ENCODE results near the gene TBC1D17.

Gene TBC1D17

GRCh38 chr19:49889038-49889686 is 11.7 kb downstream of the TBC1D17 start:
- TF ChIP-seq TAF1 (IDR thresholded peaks at IDR 0.05; ENCODE audit: low read depth, low read length) (no peak), SPI1 (IDR thresholded peaks at IDR 0.05; ENCODE audit: low read depth, low read length) (no peak), POU2F2 (IDR thresholded peaks at IDR 0.05; ENCODE audit: low read depth, low read length) (no peak), POLR2AphosphoS5 (IDR thresholded peaks at IDR 0.05; ENCODE audit: low read depth, low read length) (no peak)
- no peak for FAIRE-seq
- DNase-seq (ENCODE audit: insufficient read length, low spot score), result no peak

- TF ChIP-seq POLR2AphosphoS5 (IDR thresholded peaks at IDR 0.05; ENCODE audit: low read depth, low read length) (no peak), SPI1 (IDR thresholded peaks at IDR 0.05; ENCODE audit: low read depth, low read length) (no peak), PAX5 (IDR thresholded peaks at IDR 0.05; ENCODE audit: insufficient read depth, low read length, severe bottlenecking) (no peak), TAF1 (IDR thresholded peaks at IDR 0.05; ENCODE audit: low read depth, low read length) (no peak), POLR2A (IDR thresholded peaks at IDR 0.05; ENCODE audit: low read depth, low read length) (no peak), POU2F2 (IDR thresholded peaks at IDR 0.05; ENCODE audit: low read depth, low read length) (no peak)
- DNase-seq (ENCODE audit: insufficient read length, low spot score), result peak; percentile 59
- peak; percentile 96 for FAIRE-seq
These were observed 12.3 kb downstream of the TBC1D17 start for GRCh38 chr19:49889687-49890348.

- TF ChIP-seq POLR2A (IDR thresholded peaks at IDR 0.05; ENCODE audit: low read depth, low read length) (no peak), SPI1 (IDR thresholded peaks at IDR 0.05; ENCODE audit: low read depth, low read length) (no peak), PAX5 (IDR thresholded peaks at IDR 0.05; ENCODE audit: insufficient read depth, low read length, severe bottlenecking) (no peak), TAF1 (IDR thresholded peaks at IDR 0.05; ENCODE audit: low read depth, low read length) (no peak)
- FAIRE-seq (no peak), DNase-seq (ENCODE audit: insufficient read length, low spot score) (peak; percentile 80)
These were observed 13.1 kb downstream of the TBC1D17 start for GRCh38 chr19:49890349-49891311.

GRCh38 chr19:49891393-49891792 is 13.9 kb downstream of the TBC1D17 start:
- DNase-seq (ENCODE audit: insufficient read length, low spot score) (no peak), FAIRE-seq (no peak)
- TF ChIP-seq POLR2A (IDR thresholded peaks at IDR 0.05; ENCODE audit: low read depth, low read length) (no peak), POU2F2 (IDR thresholded peaks at IDR 0.05; ENCODE audit: low read depth, low read length) (no peak), POLR2AphosphoS5 (IDR thresholded peaks at IDR 0.05; ENCODE audit: low read depth, low read length) (no peak), PAX5 (IDR thresholded peaks at IDR 0.05; ENCODE audit: insufficient read depth, low read length, severe bottlenecking) (no peak), TAF1 (IDR thresholded peaks at IDR 0.05; ENCODE audit: low read depth, low read length) (no peak), SPI1 (IDR thresholded peaks at IDR 0.05; ENCODE audit: low read depth, low read length) (no peak)

- TF ChIP-seq PAX5 (IDR thresholded peaks at IDR 0.05; ENCODE audit: insufficient read depth, low read length, severe bottlenecking), result no peak
- TF ChIP-seq POLR2AphosphoS5 (IDR thresholded peaks at IDR 0.05; ENCODE audit: low read depth, low read length), result no peak
- TF ChIP-seq TAF1 (IDR thresholded peaks at IDR 0.05; ENCODE audit: low read depth, low read length), result no peak
- no peak for TF ChIP-seq SPI1 (IDR thresholded peaks at IDR 0.05; ENCODE audit: low read depth, low read length)
- TF ChIP-seq POU2F2 (IDR thresholded peaks at IDR 0.05; ENCODE audit: low read depth, low read length), result no peak
- no peak for TF ChIP-seq POLR2A (IDR thresholded peaks at IDR 0.05; ENCODE audit: low read depth, low read length)
- no peak for FAIRE-seq
These were observed 15.2 kb downstream of the TBC1D17 start for GRCh38 chr19:49892716-49893115.

GRCh38 chr19:49894011-49894664 is 16.6 kb downstream of the TBC1D17 start:
- FAIRE-seq (no peak), DNase-seq (ENCODE audit: insufficient read length, low spot score) (no peak)
- TF ChIP-seq PAX5 (IDR thresholded peaks at IDR 0.05; ENCODE audit: insufficient read depth, low read length, severe bottlenecking), result no peak
- TF ChIP-seq SPI1 (IDR thresholded peaks at IDR 0.05; ENCODE audit: low read depth, low read length), result no peak

More at GRCh38 chr19:49892716-49893115, 15.2 kb downstream of the TBC1D17 start:
- DNase-seq (ENCODE audit: insufficient read length, low spot score), result no peak

- TF ChIP-seq SPI1 (IDR thresholded peaks at IDR 0.05; ENCODE audit: low read depth, low read length) (peak; percentile 68), POLR2A (IDR thresholded peaks at IDR 0.05; ENCODE audit: low read depth, low read length) (no peak), POLR2AphosphoS5 (IDR thresholded peaks at IDR 0.05; ENCODE audit: low read depth, low read length) (no peak), TAF1 (IDR thresholded peaks at IDR 0.05; ENCODE audit: low read depth, low read length) (peak; percentile 21; the same call in 1 of the 2 replicates)
- peak; percentile 44 for DNase-seq (ENCODE audit: insufficient read length, low spot score)
- peak; percentile 43 for FAIRE-seq
These were observed 17.5 kb downstream of the TBC1D17 start for GRCh38 chr19:49894879-49895565.

- no peak; the same call in 1 of the 2 replicates for TF ChIP-seq POLR2A (IDR thresholded peaks at IDR 0.05; ENCODE audit: low read depth, low read length)
- peak; percentile 15; the same call in 1 of the 2 replicates for TF ChIP-seq POLR2AphosphoS5 (IDR thresholded peaks at IDR 0.05; ENCODE audit: low read depth, low read length)
- TF ChIP-seq TAF1 (IDR thresholded peaks at IDR 0.05; ENCODE audit: low read depth, low read length), result 0 out of 2 replicates have a peak, but pooled peaks have one; percentile 6
- TF ChIP-seq POU2F2 (IDR thresholded peaks at IDR 0.05; ENCODE audit: low read depth, low read length), result peak; percentile 46; the same call in 1 of the 2 replicates
- peak; percentile 42 for DNase-seq (ENCODE audit: insufficient read length, low spot score)
- peak; percentile 86 for FAIRE-seq
These were observed 18.2 kb downstream of the TBC1D17 start for GRCh38 chr19:49895566-49896297.

All from GM12891 (cell line).